SIG-M5 treated with dmso at 0.1 percent for 504 hours (cell line): Measurements from ENCODE around the gene SDK1.
A peak's percentile ranks its signal among the peaks of the same experiment; 100 is the strongest.

Experiments
- DNase-seq: peaks from one replicate; lab custom pipeline; 2025; ENCODE audit not compliant: unreplicated experiment; lab: John Stamatoyannopoulos, UW

The SDK1 gene

DNA sequence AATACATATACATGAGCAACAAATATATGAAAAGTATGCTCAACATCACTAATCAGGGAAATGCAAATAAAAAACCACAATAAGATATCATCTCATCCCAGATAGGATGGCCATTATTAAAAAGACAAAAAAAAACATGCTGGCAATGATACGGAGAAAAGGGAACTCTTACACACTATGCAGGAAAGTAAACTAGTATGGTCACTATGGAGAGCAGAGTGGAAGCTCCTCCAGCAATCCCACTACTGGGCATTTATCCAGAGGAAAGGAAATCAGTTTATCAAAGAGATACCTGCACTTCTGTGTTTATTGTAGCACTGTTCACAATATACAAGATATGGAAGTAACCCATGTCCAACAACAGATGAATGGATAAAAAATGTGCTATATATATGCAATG, 217.5 kb downstream of the SDK1 start:
- DNase-seq, result no peak

DNA sequence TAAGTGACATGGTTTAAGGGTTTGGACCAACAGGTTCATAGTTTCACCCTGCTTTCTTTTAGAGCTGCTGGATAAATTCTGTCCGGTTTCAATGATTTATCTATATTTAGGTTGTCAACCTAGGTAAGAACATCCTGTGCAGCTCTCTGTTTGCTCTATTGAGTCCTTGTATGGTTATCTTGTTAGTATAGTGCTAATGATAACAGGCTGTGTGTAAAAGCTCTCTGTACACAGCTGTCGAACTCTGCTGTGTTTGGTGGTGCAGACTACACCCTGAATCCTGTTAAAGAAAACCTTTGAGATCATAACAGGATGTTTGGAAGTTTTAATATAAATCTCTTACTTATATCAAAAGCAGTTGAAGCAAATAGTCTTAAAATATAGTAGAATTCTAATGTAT, 219.2 kb downstream of the SDK1 start:
- no peak for DNase-seq

DNA sequence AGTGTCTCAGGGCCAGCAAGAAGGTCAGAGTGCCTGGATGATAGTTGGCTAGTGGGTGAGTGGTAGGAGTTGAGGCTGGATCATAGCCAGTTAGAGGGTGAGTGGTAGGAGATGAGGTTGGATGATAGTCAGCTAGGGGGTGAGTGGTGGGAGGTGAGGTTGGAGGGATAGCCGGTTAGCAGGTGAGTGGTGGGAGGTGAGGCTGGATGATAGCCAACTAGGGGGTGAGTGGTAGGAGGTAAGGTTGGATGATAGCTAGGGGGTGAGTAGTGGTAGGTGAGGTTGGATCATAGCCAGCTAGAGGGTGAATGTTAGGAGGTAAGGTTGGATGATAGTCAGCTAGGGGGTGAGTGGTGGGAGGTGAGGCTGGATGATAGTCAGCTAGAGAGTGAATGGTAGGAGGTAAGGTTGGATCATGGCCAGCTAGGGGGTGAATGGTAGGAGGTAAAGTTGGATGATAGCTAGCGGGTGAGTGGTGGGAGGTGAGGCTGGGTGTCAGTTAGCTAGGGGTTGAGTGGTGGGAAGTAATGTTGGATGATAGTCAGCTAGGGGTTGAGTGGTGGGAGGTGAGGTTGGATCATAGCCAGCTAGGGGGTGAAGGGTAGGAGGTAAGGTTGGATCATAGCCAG, 226.6 kb downstream of the SDK1 start:
- DNase-seq, result no peak

DNA sequence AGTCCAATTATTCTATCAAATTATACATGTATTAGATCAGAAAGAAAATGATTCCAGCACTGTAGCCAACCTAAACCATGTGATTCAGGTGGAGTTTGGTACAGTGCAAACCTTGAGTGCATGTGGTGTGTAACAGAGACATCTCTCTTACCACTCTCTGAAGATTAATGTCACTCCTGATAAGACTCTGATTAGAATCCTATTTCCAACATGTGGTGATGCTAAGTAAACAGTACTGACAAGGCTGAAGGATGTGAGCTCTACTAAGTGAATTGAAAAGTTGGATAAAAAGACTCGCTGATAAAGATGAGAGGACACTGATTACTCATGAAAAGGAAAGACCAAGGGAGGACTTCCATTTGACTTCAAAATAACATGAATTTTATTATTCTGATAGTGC, 232.0 kb downstream of the SDK1 start:
- no peak for DNase-seq

DNA sequence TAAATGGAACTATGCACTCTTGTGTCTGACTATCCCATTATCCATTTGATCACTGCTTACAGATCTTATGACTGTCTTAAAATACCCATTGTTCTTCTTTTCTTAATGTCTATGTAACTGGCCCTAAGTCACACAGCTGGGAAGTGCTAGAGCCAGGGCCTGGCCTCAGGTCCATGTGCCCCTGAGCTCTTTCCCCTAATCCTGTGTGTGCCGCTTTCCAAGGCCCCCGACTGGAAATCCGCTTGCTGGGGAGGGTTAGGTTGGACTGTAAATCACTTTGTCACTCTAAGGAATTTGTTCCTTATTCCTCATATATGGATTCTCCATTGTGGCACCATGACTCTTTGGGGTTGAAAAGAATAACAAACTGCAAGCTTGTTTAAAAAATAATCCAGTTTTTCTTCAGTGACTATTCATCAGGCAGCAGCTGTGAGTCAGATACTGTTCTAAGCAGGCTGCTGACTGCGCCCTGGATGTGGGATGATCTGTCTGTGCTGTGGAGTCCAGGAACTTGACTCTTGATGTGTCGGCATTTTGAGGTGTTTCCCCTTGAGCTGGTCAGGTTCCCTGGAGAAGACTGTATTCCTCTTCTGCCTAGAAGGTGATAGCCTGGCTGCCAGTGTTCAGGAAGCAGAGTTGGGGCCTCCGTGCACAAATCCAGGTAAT, 236.3 kb downstream of the SDK1 start:
- DNase-seq, result no peak

DNA sequence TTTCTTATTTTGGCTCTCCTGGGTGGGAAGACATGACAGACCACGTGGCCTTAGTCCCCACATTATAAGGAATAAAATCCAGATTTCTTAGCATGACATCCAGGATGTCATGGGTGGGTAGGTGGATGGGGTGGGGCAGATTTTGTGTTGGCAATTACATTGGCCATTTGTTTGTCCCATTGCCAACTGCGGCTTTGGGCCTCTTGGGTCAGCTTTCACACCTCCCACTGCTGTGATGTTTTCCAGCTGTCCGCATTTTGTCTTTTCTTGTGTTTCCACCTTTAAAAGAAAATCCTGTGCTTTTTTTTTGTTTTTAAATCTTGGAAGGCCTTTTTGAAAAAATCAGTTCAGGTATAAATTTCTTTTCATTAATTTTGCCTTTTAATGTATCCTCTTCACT, 237.0 kb downstream of the SDK1 start:
- DNase-seq, result no peak

DNA sequence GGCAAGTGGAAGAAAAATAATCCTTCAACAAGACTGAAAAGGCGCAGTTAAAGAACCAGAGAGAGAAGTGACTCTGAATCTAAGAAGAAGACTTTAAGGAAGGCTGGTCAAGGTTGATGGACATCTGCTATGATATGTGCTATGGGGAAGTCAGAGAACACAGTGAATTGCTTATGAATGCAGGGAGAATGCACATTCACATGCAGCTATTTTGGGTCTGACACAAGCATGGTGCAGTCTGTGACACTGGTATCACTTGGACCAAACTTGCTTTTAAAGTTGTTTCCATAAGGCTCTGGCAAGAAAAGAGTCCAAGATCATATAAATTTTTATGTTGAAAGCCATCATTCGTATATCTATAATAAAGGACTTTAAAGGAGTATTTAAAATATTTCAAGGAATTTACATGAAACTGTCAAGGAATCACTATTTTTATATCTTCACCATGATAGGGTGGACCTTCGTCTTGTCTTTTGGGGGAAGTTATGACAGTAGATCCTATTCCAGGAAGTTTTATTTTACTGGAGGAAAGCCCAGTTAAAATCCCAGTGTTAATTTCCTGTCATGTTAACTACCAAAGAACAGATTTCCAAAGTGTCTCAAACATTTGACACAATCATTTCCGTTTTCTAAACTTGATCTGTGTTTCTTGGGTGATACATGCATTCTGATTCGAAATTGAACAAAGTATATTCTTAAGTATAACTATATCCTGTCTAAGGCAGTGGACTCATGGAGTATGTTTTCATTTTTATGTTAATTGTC, 239.6 kb downstream of the SDK1 start:
- no peak for DNase-seq

DNA sequence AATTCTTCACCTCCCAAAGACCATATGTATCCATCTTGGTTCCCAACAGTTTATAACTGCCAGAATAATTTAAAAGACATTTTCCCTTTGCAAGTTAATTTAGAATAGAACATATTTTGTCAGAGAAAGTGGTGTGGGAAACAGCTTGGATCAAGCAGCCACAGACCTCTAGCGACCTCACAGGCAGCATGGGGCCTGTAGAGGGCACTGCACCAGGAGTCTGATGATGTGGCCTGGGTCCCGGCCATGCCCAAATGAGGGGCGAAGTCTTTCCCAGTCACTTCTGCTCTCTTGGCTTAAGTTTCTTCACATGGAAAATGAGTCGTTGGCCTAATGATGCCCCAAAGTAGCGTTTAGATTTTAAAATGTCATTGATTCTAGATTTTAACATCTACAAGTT, 243.2 kb downstream of the SDK1 start:
- DNase-seq, result no peak

DNA sequence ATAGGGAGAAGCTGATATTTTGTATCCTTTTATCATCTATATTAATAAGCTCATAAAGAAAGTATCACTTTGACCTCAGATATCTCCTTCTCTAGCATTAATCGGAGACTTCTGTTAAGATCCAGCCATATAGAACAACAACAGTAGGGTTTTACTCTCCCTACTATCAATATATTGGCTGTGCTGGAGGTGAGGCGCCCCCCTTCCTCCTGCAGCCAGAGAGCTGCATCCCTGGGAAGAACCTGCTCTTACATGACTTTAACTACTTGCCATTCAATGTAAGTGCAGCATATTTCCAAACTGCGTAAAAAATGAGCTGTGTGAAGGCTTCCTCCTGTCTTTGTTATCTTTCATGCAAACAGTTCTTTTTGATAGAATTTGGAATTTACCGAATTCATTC, 247.8 kb downstream of the SDK1 start:
- no peak for DNase-seq

DNA sequence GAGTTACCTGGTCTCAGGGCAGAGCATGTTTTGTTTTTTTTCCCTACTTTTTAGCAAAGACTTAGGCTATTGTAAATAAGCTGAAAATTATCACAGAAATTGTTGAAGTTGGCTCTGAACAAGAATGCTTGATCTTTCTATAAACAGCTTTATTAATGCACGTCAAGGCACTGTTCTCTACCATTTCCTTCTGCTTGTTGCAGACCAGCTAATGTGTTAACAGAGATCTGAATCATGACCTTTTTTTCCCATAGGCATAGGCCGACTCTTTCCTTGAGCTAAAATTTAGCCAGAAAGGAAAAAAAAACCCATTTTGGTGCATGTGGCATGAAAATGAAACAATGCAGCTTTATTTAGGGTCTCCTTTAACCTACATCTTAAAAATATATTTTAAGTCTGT, 248.5 kb downstream of the SDK1 start:
- DNase-seq, result no peak

DNA sequence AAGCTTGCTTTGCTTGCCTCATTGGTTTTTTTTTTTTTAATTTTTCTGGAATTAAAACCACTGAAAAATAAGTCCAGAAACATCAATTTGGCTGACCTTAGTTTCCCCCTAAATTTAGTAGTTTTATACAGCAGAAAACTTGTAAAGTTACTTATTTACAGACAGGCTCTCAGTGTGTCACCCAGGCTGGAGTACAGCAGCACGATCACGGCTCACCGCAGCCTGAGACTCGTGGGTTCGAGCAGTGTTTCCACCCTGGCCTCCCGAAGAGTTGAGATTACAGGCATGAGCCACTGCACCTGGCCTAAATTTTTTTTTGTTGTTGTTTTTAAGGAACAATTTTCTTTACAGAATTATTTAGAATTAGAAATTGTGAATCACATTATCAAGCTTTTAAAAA, 250.5 kb downstream of the SDK1 start:
- no peak for DNase-seq

DNA sequence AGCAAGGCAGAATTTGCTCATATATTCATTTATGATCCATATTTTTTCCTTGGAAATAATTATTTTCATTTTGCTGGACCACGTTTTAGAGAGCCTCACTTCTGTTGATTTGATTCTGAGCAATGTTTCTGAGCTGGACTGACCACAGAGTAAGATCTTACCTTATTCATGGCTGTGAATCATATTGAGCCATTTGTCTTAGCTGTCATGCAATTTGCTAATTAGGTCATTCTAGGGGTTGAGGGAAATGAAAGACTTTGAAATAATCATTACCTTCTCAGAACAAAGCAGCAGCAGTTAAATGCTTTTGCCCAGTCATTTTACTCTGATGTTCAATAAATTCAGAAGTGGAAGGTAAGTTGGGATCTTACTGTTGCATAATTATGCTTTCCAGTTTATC, 251.4 kb downstream of the SDK1 start:
- no peak for DNase-seq

DNA sequence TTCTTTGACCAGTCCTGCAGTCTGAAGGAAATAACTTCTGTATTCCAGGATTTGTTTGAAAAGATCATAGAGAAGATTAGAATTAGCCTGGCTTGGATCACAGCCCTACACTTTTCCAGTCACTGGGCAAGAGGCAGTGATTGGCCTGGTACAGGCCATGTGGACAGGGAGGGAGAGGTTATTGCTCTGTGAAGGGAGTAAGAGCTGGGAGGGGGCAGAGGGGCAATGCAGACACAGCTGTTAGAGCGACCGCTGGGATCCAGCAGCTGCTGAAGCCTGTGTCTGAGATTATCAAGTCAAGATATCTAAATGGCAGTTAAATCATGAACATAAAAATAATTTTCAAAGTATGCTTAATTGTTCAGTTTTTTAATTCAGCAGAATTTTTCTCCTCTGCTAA, 257.3 kb downstream of the SDK1 start:
- no peak for DNase-seq

DNA sequence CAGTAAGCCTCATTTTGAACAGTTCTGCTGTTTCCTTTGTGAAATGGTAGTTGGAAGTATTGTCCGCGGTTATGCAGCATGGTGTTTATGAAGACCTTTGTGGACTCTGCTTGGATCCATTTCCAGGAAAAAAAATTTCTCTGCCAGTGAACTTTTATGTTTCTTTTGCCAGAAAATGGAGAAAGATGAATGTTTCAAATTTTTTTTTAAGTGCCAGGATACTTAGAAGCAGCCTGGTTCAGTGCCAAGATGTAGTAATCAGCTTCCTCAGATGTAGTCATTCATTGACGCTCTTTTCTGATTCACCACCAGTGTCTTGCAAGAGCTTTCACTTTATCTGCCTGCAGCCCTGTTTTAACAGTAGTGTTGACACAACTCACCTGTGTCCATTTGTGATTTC, 258.2 kb downstream of the SDK1 start:
- DNase-seq, result no peak

DNA sequence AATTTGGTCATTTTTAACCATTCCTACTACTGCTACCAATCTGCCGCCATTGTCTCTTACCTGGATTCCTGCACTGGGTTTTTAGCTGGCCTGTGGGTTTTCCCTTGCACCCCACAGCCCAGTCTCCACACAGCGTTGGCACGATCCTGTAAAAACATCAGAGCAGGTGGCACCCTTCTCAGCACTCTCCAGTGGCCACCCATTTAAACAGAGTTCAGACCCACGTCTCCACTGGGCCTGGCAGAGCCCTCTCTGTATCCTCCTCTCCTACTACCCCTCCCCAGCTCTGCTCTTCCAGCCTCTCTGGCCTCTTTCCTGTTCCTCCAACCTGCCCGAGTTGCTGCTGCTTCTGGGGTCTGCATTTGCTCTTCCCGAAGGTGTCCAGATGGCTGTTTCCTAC, 259.4 kb downstream of the SDK1 start:
- DNase-seq, result no peak

DNA sequence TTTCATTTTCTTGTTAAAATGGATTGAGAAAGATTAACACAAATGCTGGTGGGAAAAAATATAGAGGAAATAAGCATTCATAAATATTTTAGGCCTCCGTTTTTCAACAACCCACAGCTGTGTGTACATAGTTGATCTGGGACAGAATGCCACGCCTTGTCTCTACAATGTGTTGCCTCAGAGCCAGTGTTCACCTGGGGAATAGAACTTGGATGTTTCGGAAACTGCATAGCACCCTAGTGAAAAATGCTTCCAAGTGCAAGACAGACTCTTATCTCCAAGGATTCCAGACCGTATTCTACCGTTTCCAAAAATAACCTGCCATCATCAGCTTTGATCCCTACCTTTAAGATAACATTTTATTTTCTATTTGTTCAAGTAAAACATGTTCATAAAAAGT, 260.9 kb downstream of the SDK1 start:
- DNase-seq, result no peak

DNA sequence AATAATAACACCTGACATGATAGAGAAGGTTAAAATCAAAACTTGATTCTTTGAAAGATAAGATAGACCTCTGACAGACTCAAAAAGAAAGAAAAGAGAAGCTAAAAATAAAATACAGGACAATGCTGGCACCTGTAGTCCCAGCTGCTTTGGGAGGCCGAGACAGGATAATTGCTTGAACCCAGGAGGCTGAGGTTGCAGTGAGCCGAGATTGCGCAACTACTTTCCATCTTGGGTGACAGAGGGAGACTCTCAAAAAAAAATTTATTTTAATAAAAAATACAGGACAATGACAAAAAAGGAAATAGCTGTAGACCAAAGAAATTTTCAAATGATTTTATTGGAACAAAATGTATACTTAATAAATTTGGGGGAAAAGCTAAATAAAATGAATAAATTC, 263.2 kb downstream of the SDK1 start:
- no peak for DNase-seq

DNA sequence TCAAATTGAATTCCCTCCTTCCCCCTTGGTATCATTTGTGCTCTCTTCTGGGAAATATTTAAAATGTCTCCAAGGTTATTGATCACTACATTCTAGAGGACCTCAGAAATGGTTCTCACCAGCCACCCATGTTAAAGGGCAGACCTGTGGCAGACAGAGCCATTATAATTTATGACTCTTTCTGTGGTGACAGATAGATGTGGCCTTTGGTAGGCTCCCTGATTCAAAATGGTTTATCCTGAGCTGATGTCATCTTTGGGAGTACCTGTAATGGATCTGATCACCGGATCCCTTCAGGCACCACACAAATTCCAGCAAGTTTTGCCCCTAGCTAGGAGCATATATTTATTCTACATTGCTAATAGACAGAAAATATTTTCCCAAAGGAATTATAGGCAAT, 267.5 kb downstream of the SDK1 start:
- DNase-seq, result no peak

DNA sequence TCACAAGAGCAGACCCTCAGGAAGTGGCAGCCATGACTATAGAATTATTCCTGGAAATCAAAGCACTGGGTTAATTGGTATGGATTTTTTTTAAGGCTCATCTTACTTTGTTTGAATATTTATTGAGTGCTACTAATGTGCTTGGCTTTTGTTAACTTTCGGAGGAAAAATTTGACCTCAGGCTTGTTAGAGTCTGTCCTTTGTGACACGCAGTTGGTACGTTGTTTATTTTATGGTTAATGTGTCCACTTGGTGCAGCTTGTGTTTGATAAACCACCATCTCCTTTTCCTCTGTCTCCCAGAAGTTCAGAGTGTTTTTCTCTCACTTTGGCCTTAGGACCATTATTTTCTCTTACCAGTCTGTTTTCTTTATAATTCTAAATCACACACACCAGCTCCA, 268.6 kb downstream of the SDK1 start:
- no peak for DNase-seq

DNA sequence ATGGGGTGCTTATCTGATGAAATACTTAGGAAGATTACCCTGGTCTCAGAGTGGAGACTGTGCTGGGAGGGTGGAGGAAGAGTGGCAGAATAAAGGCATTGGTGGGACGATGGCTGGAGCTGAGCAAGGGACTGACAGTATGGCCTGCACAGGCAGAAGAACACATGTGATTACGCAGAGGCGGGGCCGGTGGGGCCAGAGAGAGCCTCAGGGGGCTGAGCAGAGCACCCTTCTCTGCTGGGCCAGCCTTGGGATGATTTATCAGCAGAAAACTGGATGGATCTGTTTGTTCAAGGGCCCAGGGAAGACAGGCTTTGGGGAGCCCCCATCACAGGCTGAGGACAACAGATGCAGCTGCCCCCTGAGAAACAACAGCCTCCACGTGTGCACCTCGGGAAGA, 272.1 kb downstream of the SDK1 start:
- no peak for DNase-seq

DNA sequence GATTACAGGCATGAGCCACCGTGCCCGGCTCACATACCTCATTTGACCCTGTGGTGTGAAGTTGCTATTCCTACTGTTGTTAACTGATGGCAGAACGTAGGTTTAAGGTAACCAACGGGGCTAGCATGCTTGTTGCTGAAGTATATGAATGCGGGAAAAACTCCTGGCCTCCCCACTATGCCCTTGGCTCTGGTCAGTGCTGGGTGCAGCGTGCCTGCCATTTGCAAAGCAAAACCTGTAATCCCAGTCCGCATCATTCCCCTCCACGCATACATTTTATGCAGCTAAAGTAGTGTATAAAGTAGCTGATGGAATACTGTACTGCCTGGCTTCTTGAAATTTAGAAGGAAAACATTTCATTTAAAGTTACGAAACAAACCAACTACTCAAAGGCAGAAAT, 273.3 kb downstream of the SDK1 start:
- DNase-seq, result no peak

DNA sequence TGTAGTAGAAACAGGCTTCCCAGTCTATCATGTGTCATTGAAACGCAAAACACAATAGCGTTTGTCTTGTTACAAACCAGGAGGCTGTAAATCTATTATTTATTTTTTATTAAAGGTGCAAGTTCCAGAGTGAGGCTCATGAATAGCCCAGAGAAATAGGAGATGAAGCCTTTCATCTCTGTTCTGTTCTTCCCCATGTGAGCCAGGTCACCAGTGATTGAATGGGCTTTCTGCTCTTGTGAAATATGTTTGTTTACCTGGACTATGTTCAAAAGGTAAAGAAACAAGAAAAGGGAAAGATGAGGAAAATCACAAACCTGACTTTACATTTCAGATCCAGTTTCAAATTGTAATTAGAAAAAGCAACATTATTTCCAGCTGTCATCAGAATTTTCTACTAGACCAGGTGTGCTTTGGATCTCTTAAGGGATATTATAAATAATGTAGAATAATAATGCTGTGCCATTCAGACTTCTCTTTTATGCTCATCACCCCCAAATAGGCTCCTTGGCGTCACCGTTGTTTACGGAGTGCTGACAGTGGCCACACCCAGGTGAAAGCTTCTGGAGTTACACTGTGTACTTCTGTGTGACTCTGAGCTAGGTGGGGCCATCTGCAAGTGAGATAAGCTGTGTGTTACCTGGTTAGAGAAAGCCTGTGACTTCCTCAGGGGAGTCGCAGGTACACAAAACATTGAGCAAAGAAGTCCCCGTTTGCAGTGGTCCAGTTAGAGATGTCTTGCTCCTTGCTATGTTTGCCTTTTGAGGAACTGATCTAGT, 274.9 kb downstream of the SDK1 start:
- peak; percentile 3 for DNase-seq
